Skeletal muscle cell (primary cell): ENCODE results near the gene BSG.

Source experiments
- DNase-seq: peaks from one replicate; pipeline ENCODE4 v3.0.0-alpha.2; 2010; ENCODE audit warnings: low read depth
- H3K4me3 ChIP-seq: 2 replicates; pipeline ENCODE4 v1.5.1; 2011; ENCODE audit warnings: low read depth, mild to moderate bottlenecking, control low read depth, low read length, moderate library complexity

Gene BSG

GRCh38 chr19:567296-567900 lies 5.0 kb upstream of the BSG start:
- no peak for DNase-seq
- H3K4me3 ChIP-seq: no peak overlapping the region

- no peak overlapping the region for H3K4me3 ChIP-seq
- DNase-seq: no peak
Measured at GRCh38 chr19:570251-570686, 2.1 kb upstream of the BSG start.

GRCh38 chr19:570937-571565 lies 1.3 kb upstream of the BSG start:
- no peak for DNase-seq
- H3K4me3 ChIP-seq: peak overlapping the region; percentile 97

GRCh38 chr19:571566-571974 lies 826 bp upstream of the BSG start:
- DNase-seq: no peak
- peak overlapping the region; percentile 97 for H3K4me3 ChIP-seq

- H3K4me3 ChIP-seq: peak overlapping the region; percentile 97
- no peak for DNase-seq
Measured at GRCh38 chr19:572743-573518, 535 bp downstream of the BSG start.

- DNase-seq: no peak
- H3K4me3 ChIP-seq: peak overlapping the region; percentile 97
Measured at GRCh38 chr19:573519-573825, 1.1 kb downstream of the BSG start.

GRCh38 chr19:574658-575526 lies 2.5 kb downstream of the BSG start:
- peak overlapping the region; percentile 34 for H3K4me3 ChIP-seq
- DNase-seq: no peak

- DNase-seq: no peak
- H3K4me3 ChIP-seq: peak overlapping the region; percentile 34
Measured at GRCh38 chr19:575527-576506, 3.4 kb downstream of the BSG start.

- no peak overlapping the region for H3K4me3 ChIP-seq
- no peak for DNase-seq
Measured at GRCh38 chr19:576768-577438, 4.5 kb downstream of the BSG start.

GRCh38 chr19:577439-578392 lies 5.3 kb downstream of the BSG start:
- no peak overlapping the region for H3K4me3 ChIP-seq
- no peak for DNase-seq

GRCh38 chr19:579111-579841 lies 6.9 kb downstream of the BSG start:
- H3K4me3 ChIP-seq: no peak overlapping the region
- DNase-seq: no peak

GRCh38 chr19:579842-580155 lies 7.4 kb downstream of the BSG start:
- DNase-seq: no peak
- no peak overlapping the region for H3K4me3 ChIP-seq

GRCh38 chr19:580274-580835 lies 8.0 kb downstream of the BSG start:
- H3K4me3 ChIP-seq: no peak overlapping the region
- DNase-seq: no peak

GRCh38 chr19:581399-582111 lies 9.2 kb downstream of the BSG start:
- no peak for DNase-seq
- H3K4me3 ChIP-seq: no peak overlapping the region

- DNase-seq: no peak
- H3K4me3 ChIP-seq: no peak overlapping the region
Measured at GRCh38 chr19:582497-583197, 10.3 kb downstream of the BSG start.
